ENCODE measurements around the gene ZSWIM3.

ZSWIM3 gene

GRCh38 chr20:45833030-45833882 lies 24.2 kb upstream of the ZSWIM3 start, which contains the start of gene SNX21:
Gene SNX21, plus strand, starts transcription at chr20:45833799. Its CDS starts 121 bp downstream, at chr20:45833920.
- DNase-seq (ENCODE audit: low read depth in 3 of 3) = no peak

- peak in 2 of 3 donors; percentile 14 to 33 for DNase-seq (ENCODE audit: low read depth in 3 of 3)
Observed at GRCh38 chr20:45833883-45834796, 23.3 kb upstream of the ZSWIM3 start.

GRCh38 chr20:45834797-45835161 lies 22.6 kb upstream of the ZSWIM3 start:
- no peak for DNase-seq (ENCODE audit: low read depth in 3 of 3)

- no peak for DNase-seq (ENCODE audit: low read depth in 3 of 3)
Observed at GRCh38 chr20:45835329-45835765, 22.1 kb upstream of the ZSWIM3 start.

- DNase-seq (ENCODE audit: low read depth in 3 of 3) = no peak
Observed at GRCh38 chr20:45835825-45836224, 21.6 kb upstream of the ZSWIM3 start.

- no peak for DNase-seq (ENCODE audit: low read depth in 3 of 3)
Observed at GRCh38 chr20:45836841-45837240, 20.6 kb upstream of the ZSWIM3 start.

GRCh38 chr20:45840700-45841198 lies 16.7 kb upstream of the ZSWIM3 start:
- no peak for DNase-seq (ENCODE audit: low read depth in 3 of 3)

- no peak for DNase-seq (ENCODE audit: low read depth in 3 of 3)
Observed at GRCh38 chr20:45841407-45842129, 15.8 kb upstream of the ZSWIM3 start.

- no peak for DNase-seq (ENCODE audit: low read depth in 3 of 3)
Observed at GRCh38 chr20:45842169-45842812, 15.1 kb upstream of the ZSWIM3 start.

- DNase-seq (ENCODE audit: low read depth in 3 of 3) = no peak
Observed at GRCh38 chr20:45843506-45843905, 13.9 kb upstream of the ZSWIM3 start.

GRCh38 chr20:45845452-45845851 lies 12.0 kb upstream of the ZSWIM3 start:
- no peak for DNase-seq (ENCODE audit: low read depth in 3 of 3)

- DNase-seq (ENCODE audit: low read depth in 3 of 3) = no peak
Observed at GRCh38 chr20:45848421-45848820, 9.0 kb upstream of the ZSWIM3 start.

- no peak for DNase-seq (ENCODE audit: low read depth in 3 of 3)
Observed at GRCh38 chr20:45848969-45849582, 8.3 kb upstream of the ZSWIM3 start.

- no peak for DNase-seq (ENCODE audit: low read depth in 3 of 3)
Observed at GRCh38 chr20:45850238-45850637, 7.2 kb upstream of the ZSWIM3 start.

- DNase-seq (ENCODE audit: low read depth in 3 of 3) = no peak
Observed at GRCh38 chr20:45850926-45851325, 6.5 kb upstream of the ZSWIM3 start.

GRCh38 chr20:45851501-45851900 lies 5.9 kb upstream of the ZSWIM3 start:
- no peak for DNase-seq (ENCODE audit: low read depth in 3 of 3)

- no peak for DNase-seq (ENCODE audit: low read depth in 3 of 3)
Observed at GRCh38 chr20:45852326-45852725, 5.1 kb upstream of the ZSWIM3 start.

GRCh38 chr20:45853484-45853883 lies 3.9 kb upstream of the ZSWIM3 start:
- DNase-seq (ENCODE audit: low read depth in 3 of 3) = no peak

GRCh38 chr20:45857882-45858216 lies 435 bp downstream of the ZSWIM3 start:
- DNase-seq (ENCODE audit: low read depth in 3 of 3) = peak; percentile 16 to 44 (median 37)

GRCh38 chr20:45859916-45860315 lies 2.5 kb downstream of the ZSWIM3 start:
- DNase-seq (ENCODE audit: low read depth in 3 of 3) = no peak
